GM12878 (cell line): ENCODE data around the gene ARMC6. TPM values are rescaled to one million over a fixed set of nuclear protein-coding genes. Genes with fewer than 3 reads are reported as not detected.

Experiments used
- ATAC-seq: fragments of 200-7000 bp; cut with Tn5 transposase; 3 replicates; pipeline ENCODE4 v1.9.1; 2020; ENCODE audit warnings: mild to moderate bottlenecking, moderate library complexity
- BruUV-seq: library from RNA; stranded (reverse); fragments of 400-500 nt; replicated peaks from 2 replicates; lab custom pipeline; 2021; lab: Mats Ljungman, UMichigan
- CTCF ChIA-PET: fragments of 300-600 bp; sonication (Branson Sonifier 250); formaldehyde crosslinking; extraction: SDS; loops from one replicate; lab custom pipeline; 2021; ENCODE audit warnings: inconsistent platforms; lab: Yijun Ruan, JAX
- POLR2A ChIA-PET: fragments of 350-600 bp; formaldehyde crosslinking; extraction: SDS; loops from one replicate; lab custom pipeline; 2021; ENCODE audit warnings: inconsistent platforms; lab: Charles Lee
- RAD21 ChIA-PET: fragments of 300-600 bp; sonication (Branson Sonifier 250); formaldehyde crosslinking; loops from one replicate; lab custom pipeline; 2023; ENCODE audit warnings: antibody characterized with exemption; ENCODE audit not compliant: unreplicated experiment; lab: Charles Lee
- SMC1A ChIA-PET: fragments of 300-600 bp; sonication (Branson Sonifier 250); formaldehyde crosslinking; loops from one replicate; lab custom pipeline; 2023; ENCODE audit not compliant: unreplicated experiment, uncharacterized antibody; lab: Charles Lee
- DNase-seq: peaks from one replicate; pipeline ENCODE4 v3.0.0-alpha.2; 2011; ENCODE audit warnings: low read depth, low spot score
- FAIRE-seq: peaks from 3 replicates; lab custom pipeline; 2011; peaks lifted over from hg19 to GRCh38; lab: Jason Lieb, UNC
- H2AFZ ChIP-seq: 2 replicates; pipeline ENCODE4 v1.6.0; 2011; ENCODE audit warnings: low read depth, low read length, control low read depth; ENCODE audit not compliant: control insufficient read depth
- H3K27ac ChIP-seq: 2 replicates; pipeline ENCODE4 v1.5.1; 2011; ENCODE audit warnings: control low read depth; ENCODE audit not compliant: control insufficient read depth, insufficient read depth
- H3K27me3 ChIP-seq, 2 experiments: replicated peaks in 1 of 2; 2 replicates each; pipeline versions ENCODE4 v1.6.0 to v1.6.1; 2011; ENCODE audit warnings: low read length in 1 of 2; ENCODE audit not compliant: control insufficient read depth in 2 of 2, insufficient read depth in 2 of 2
- H3K36me3 ChIP-seq, 2 experiments: 2 replicates each; pipeline ENCODE4 v1.5.1; 2011; ENCODE audit warnings: low read length in 1 of 2; ENCODE audit not compliant: control insufficient read depth in 2 of 2, insufficient read depth in 2 of 2
- H3K4me1 ChIP-seq: 2 replicates; pipeline ENCODE4 v1.6.1; 2011; ENCODE audit warnings: mild to moderate bottlenecking, low read length, moderate library complexity, mixed read lengths; ENCODE audit not compliant: control insufficient read depth, insufficient read depth
- H3K4me2 ChIP-seq: 2 replicates; pipeline ENCODE4 v1.6.0; 2011; ENCODE audit warnings: control low read depth; ENCODE audit not compliant: control insufficient read depth, insufficient read depth
- H3K4me3 ChIP-seq: fragments of 200-600 bp; sonication (generic); 2 replicates; pipeline ENCODE4 v1.5.1; 2016
- H3K79me2 ChIP-seq: 2 replicates; pipeline ENCODE4 v1.6.0; 2011; ENCODE audit warnings: low read length; ENCODE audit not compliant: control insufficient read depth, insufficient read depth
- H3K9ac ChIP-seq: 2 replicates; pipeline ENCODE4 v1.8.0; 2011; ENCODE audit warnings: low read length, control low read depth, mixed read lengths; ENCODE audit not compliant: control insufficient read depth, insufficient read depth
- H3K9me3 ChIP-seq: replicated peaks from 3 replicates; pipeline ENCODE4 v1.5.1; 2011; ENCODE audit warnings: mild to moderate bottlenecking, low read length; ENCODE audit not compliant: control insufficient read depth, insufficient read depth
- H4K20me1 ChIP-seq: 2 replicates; pipeline ENCODE4 v1.6.0; 2011; ENCODE audit not compliant: control insufficient read depth, insufficient read depth
- ASH2L ChIP-seq: fragments of 300-600, 200-600 bp; sonication (generic); IDR thresholded peaks from 2 replicates; pipeline ENCODE4 v1.6.1; 2017; ENCODE audit warnings: low read depth, mild to moderate bottlenecking, borderline replicate concordance
- E2F4 ChIP-seq: IDR thresholded peaks from 2 replicates; pipeline ENCODE4 v1.6.1; 2012; ENCODE audit warnings: low read depth, low read length, improper control_type of control experiment
- E2F8 ChIP-seq: fragments of 450-650 bp; IDR thresholded peaks from 2 replicates; pipeline ENCODE4 v1.6.1; 2018; ENCODE audit warnings: mild to moderate bottlenecking, low read depth, moderate library complexity; ENCODE audit not compliant: partially characterized antibody
- GATAD2B ChIP-seq: fragments of 450-650 bp; conservative IDR thresholded peaks from 2 replicates; pipeline ENCODE4 v1.6.1; 2017; ENCODE audit warnings: low read depth, mild to moderate bottlenecking, moderate library complexity
- MAX ChIP-seq: IDR thresholded peaks from 2 replicates; pipeline ENCODE4 v1.6.1; 2012; ENCODE audit warnings: low read depth, low read length, improper control_type of control experiment
- MTA2 ChIP-seq: fragments of 450-650 bp; IDR thresholded peaks from 2 replicates; pipeline ENCODE4 v1.6.1; 2016; ENCODE audit warnings: low read depth, mild to moderate bottlenecking, moderate library complexity
- NFYB ChIP-seq: IDR thresholded peaks from 2 replicates; pipeline ENCODE4 v1.6.1; 2011; ENCODE audit warnings: low read depth, mild to moderate bottlenecking, low read length, improper control_type of control experiment, moderate library complexity; ENCODE audit not compliant: insufficient read depth
- NR2C1 ChIP-seq: fragments of 450-650 bp; IDR thresholded peaks from 2 replicates; pipeline ENCODE4 v1.6.1; 2017; ENCODE audit warnings: antibody characterized with exemption, mild to moderate bottlenecking, moderate library complexity
- NRF1 ChIP-seq: conservative IDR thresholded peaks from 2 replicates; pipeline ENCODE4 v1.6.1; 2011; ENCODE audit warnings: mild to moderate bottlenecking, low read depth, low read length, improper control_type of control experiment
- PBX3 ChIP-seq: IDR thresholded peaks from 2 replicates; pipeline ENCODE4 v1.6.1; 2011; ENCODE audit warnings: mild to moderate bottlenecking, low read depth, low read length, moderate library complexity; ENCODE audit not compliant: insufficient replicate concordance
- RB1 ChIP-seq: fragments of 450-650 bp; formaldehyde crosslinking; IDR thresholded peaks from 2 replicates; pipeline ENCODE4 v1.6.1; 2017; ENCODE audit warnings: mild to moderate bottlenecking, borderline replicate concordance
- SMAD5 ChIP-seq: IDR thresholded peaks from 2 replicates; pipeline ENCODE4 v1.6.1; 2016; ENCODE audit warnings: antibody characterized with exemption, low read depth
- SUPT20H ChIP-seq: IDR thresholded peaks from 2 replicates; pipeline ENCODE4 v1.6.1; 2011; ENCODE audit warnings: low read depth, mild to moderate bottlenecking, low read length, moderate library complexity, borderline replicate concordance; ENCODE audit not compliant: control insufficient read depth
- ZNF217 ChIP-seq: fragments of 450-650 bp; IDR thresholded peaks from 2 replicates; pipeline ENCODE4 v1.6.1; 2017; ENCODE audit warnings: antibody characterized with exemption, mild to moderate bottlenecking
- WGBS: methylation state at CpG from one replicate; pipeline ENCODE4 v1.1.6; 2016; ENCODE audit warnings: low lambda C conversion rate; ENCODE audit not compliant: insufficient replicate concordance, insufficient coverage; ENCODE audit errors: missing lambda C conversion rate; 5-methylcytosine and 5-hydroxymethylcytosine counted together
- in situ Hi-C: fragments of 300-500 bp; cut with MboI; formaldehyde crosslinking; loops from 9 replicates; pipeline ENCODE4 v1.14.3; 2018; ENCODE audit warnings: mixed read lengths
- intact Hi-C: fragments of 100-400 bp; cut with micrococcal nuclease; formaldehyde crosslinking; loops from one replicate; pipeline ENCODE4 v1.14.2; 2022; ENCODE audit not compliant: unreplicated experiment
- polyA plus RNA-seq, 11 experiments: library from polyadenylated mRNA; depleted of rRNA in 4 of 11; unstranded in 6 of 11; stranded (reverse) in 5 of 11; fragments of >200 nt; fragmentation: Nextera tagmentation in 4 of 11; fragmentation: Illumina TruSeq in 1 of 11; extraction: Ambion mirVana in 4 of 11; extraction: Trizol in 1 of 11; gene quantifications; 1 replicate in 1 of 11; 2 replicates in 10 of 11; pipeline versions ENCODE4 v1.2.1 to v1.2.3, GENCODE V29; 2011 to 2016; ENCODE audit warnings: inconsistent platforms in 2 of 11, missing spikeins in 2 of 11, low read depth in 1 of 11
- total RNA-seq, 4 experiments: library from RNA; depleted of rRNA in 3 of 4; stranded (reverse); fragments of >200 nt in 3 of 4; fragmentation: Illumina TruSeq in 1 of 4; extraction: Trizol in 1 of 4; gene quantifications; 2 replicates each; pipeline versions ENCODE4 v1.2.1 to v1.2.3, GENCODE V29; 2013 to 2021

ARMC6 gene
- total and polyA plus RNA-seq, 10 of the 15 experiments (the other 5 are each of a cell fraction or from before 2014, with no cell fraction given): 1.1 to 64.4 (median 41.6) TPM

- H3K27ac ChIP-seq: no peak overlapping the region
- ChIA-PET SMC1A (interaction anchor here (0.6 kb wide), 1 partner anchor 296 kb away, joined by 3 read pairs; no protein-coding TSS in a partner anchor), RAD21 (no interaction called here), CTCF (no interaction called here), POLR2A (interaction anchor here (0.6 kb wide), 1 partner anchor 41 kb away, joined by 3 read pairs; no protein-coding TSS in a partner anchor)
- in situ Hi-C loops (no loop called here), intact Hi-C loops (no loop called here)
- FAIRE-seq (no peak), DNase-seq (no peak), ATAC-seq (no peak)
- no peaks in the 10 kb centered on the region for H4K20me1 ChIP-seq
- H3K9ac ChIP-seq: no peak overlapping the region
- no peak for TF ChIP-seq NR2C1
- TF ChIP-seq SUPT20H: no peak
- no peak for TF ChIP-seq SMAD5
- TF ChIP-seq NRF1: no peak
- TF ChIP-seq E2F8: no peak
- no peak for TF ChIP-seq ZNF217
- no peak for TF ChIP-seq MAX
- TF ChIP-seq RB1: no peak
- TF ChIP-seq MTA2: no peak
- no peak for TF ChIP-seq NFYB
- TF ChIP-seq ASH2L: no peak
- TF ChIP-seq E2F4: no peak
- no peak for TF ChIP-seq GATAD2B
- TF ChIP-seq PBX3: no peak
- H3K4me2 ChIP-seq: no peak overlapping the region
- 93% methylated on average over 11 of the region's 11 CpGs for WGBS
- no peaks in the 10 kb centered on the region for H3K27me3 ChIP-seq
- no peak overlapping the region for H3K4me3 ChIP-seq
- no peaks in the 10 kb centered on the region for H3K4me1 ChIP-seq
- BruUV-seq: TSS peak; percentile 48
- H3K9me3 ChIP-seq: no peaks in the 10 kb centered on the region
- no peaks in the 10 kb centered on the region; a peak in 1 of 4 replicates for H3K36me3 ChIP-seq
- H3K79me2 ChIP-seq: no peaks in the 10 kb centered on the region
- H2AFZ ChIP-seq: no peak overlapping the region
Measured at GRCh38 chr19:19107654-19108053, 74.3 kb downstream of the ARMC6 start.
